ENCODE measurements around the gene JKAMP. TPM values are rescaled to one million over a fixed set of nuclear protein-coding genes. Genes with fewer than 3 reads are reported as not detected.
A peak's percentile ranks its signal among the peaks of the same experiment; 100 is the strongest.

Gene JKAMP
- total RNA-seq, 1 experiment from 2014 or later: 49.4 TPM

DNA sequence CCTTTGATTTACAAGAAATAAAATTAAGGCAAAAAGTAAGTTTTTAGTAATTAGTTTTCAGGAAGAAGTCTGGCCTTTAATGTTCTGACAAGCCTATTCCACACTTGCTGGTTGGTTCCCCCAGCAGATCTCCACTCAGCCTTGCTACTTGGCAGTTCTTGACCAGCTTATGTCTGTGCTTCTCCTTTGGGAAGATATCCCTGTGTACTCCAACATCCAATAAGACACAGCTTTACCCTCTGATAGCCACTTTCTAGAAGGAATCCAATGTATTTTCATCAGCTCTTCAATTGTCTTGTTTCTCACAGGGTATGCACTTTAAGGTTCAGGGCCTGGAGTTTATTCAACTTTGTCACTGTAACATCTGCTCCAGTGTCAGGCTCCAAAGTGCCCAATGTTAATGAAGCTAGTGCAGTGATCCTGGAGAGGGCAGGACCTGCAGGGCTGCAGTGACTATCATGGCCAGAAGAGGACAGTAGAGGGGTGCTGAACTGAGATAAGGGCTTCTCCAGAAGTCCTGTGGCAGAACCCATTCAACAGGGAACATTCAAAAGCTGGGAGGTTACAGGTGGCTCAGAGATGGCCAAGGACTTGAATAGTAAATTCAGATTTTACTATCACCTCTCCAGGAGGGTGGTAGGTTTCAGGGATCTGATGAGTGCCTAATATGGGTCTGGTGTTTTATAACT, 22.9 kb downstream of the JKAMP start:
- peak; percentile 62 for DNase-seq

DNA sequence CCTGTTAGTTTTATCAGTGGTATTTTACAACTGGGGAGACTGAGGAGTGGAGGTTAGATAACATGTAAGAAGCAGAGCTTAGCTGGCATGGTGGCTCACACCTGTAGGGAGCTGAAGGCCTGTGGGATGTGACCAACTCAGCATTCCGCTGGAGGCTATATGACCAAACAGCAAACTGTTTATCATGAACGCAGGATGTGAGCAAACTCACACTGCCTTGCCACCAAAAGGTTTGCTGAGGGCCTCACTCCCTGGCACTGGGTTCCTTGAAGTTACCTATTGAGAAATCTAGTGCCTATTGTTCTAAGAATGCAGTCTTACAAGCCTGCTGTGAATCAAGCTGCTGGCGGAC, 23.4 kb downstream of the JKAMP start:
- H3K36me3 Mint-ChIP-seq (ENCODE audit: insufficient read depth, unreplicated experiment): no peaks in the 10 kb centered on the region
- CTCF ChIA-PET: interaction anchor here (0.6 to 1.7 kb wide), 5 partner anchors 62 to 1070 kb away, joined by 4 to 12 read pairs (median 8); partner anchors contain the start of gene CCDC175
- no TSS peak for BruUV-seq (replicated peaks)
- no peak for DNase-seq
- H3K4me1 Mint-ChIP-seq (ENCODE audit: low read depth, unreplicated experiment): no peaks in the 10 kb centered on the region
- no peaks in the 10 kb centered on the region for H3K27me3 Mint-ChIP-seq (ENCODE audit: unreplicated experiment)
- TF ChIP-seq, protein P1, sequence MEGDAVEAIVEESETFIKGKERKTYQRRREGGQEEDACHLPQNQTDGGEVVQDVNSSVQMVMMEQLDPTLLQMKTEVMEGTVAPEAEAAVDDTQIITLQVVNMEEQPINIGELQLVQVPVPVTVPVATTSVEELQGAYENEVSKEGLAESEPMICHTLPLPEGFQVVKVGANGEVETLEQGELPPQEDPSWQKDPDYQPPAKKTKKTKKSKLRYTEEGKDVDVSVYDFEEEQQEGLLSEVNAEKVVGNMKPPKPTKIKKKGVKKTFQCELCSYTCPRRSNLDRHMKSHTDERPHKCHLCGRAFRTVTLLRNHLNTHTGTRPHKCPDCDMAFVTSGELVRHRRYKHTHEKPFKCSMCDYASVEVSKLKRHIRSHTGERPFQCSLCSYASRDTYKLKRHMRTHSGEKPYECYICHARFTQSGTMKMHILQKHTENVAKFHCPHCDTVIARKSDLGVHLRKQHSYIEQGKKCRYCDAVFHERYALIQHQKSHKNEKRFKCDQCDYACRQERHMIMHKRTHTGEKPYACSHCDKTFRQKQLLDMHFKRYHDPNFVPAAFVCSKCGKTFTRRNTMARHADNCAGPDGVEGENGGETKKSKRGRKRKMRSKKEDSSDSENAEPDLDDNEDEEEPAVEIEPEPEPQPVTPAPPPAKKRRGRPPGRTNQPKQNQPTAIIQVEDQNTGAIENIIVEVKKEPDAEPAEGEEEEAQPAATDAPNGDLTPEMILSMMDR (IDR thresholded peaks at IDR 0.05; ENCODE audit: unreplicated experiment): no peak
- H3K9me3 Mint-ChIP-seq (ENCODE audit: low read depth, unreplicated experiment): no peaks in the 10 kb centered on the region
- intact Hi-C loops (cut with micrococcal nuclease; ENCODE audit: unreplicated experiment): loop anchor here (2.0 to 10.0 kb wide), 4 partner anchors 69 to 677 kb away; partner anchors contain the start of gene CCDC175
- no peak overlapping the region for H3K4me3 Mint-ChIP-seq (ENCODE audit: low read depth, unreplicated experiment)
- H3K27ac Mint-ChIP-seq (ENCODE audit: unreplicated experiment): no peak overlapping the region

More for the DNA sequence above, 22.9 kb downstream of the JKAMP start:
- Mint-ChIP-seq H3K27ac (ENCODE audit: unreplicated experiment) (no peak overlapping the region), H3K36me3 (ENCODE audit: insufficient read depth, unreplicated experiment) (no peaks in the 10 kb centered on the region), H3K27me3 (ENCODE audit: unreplicated experiment) (no peaks in the 10 kb centered on the region), H3K9me3 (ENCODE audit: low read depth, unreplicated experiment) (no peaks in the 10 kb centered on the region), H3K4me1 (ENCODE audit: low read depth, unreplicated experiment) (no peaks in the 10 kb centered on the region), H3K4me3 (ENCODE audit: low read depth, unreplicated experiment) (no peak overlapping the region)
- TF ChIP-seq, protein P1 (IDR thresholded peaks at IDR 0.05; ENCODE audit: unreplicated experiment): peak; percentile 43
- CTCF ChIA-PET: interaction anchor here (0.6 to 1.7 kb wide), 5 partner anchors 63 to 1069 kb away, joined by 4 to 12 read pairs (median 8); partner anchors contain the start of gene CCDC175
- no TSS peak for BruUV-seq (replicated peaks)
- intact Hi-C loops (cut with micrococcal nuclease; ENCODE audit: unreplicated experiment): loop anchor here (2.0 to 10.0 kb wide), 4 partner anchors 70 to 678 kb away; partner anchors contain the start of gene CCDC175

DNA sequence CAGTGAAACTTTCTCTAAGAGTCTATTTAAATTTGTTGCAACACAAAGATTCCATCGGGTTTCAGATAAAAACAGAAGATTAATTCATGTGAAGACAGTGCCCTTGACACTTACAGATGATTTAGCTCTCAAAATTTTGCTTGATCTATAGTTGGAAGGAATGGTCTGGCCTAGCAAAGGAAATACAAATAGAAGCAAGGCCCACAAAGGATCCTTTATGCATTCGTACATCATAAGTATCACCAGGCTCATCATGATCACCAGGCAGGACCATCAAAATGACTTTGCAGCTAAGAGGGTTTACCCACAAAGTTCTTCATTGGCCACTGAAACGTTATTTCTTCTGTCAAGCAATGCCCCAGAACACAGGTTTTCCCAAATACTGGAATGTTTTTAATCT, 24.8 kb downstream of the JKAMP start:
- no peaks in the 10 kb centered on the region for H3K4me1 Mint-ChIP-seq (ENCODE audit: low read depth, unreplicated experiment)
- no TSS peak for BruUV-seq (replicated peaks)
- H3K36me3 Mint-ChIP-seq (ENCODE audit: insufficient read depth, unreplicated experiment): no peaks in the 10 kb centered on the region
- no peak for DNase-seq
- intact Hi-C loops (cut with micrococcal nuclease; ENCODE audit: unreplicated experiment): loop anchor here (5.0 to 10.0 kb wide), 3 partner anchors 178 to 676 kb away; no protein-coding TSS in a partner anchor
- TF ChIP-seq, protein P1 (IDR thresholded peaks at IDR 0.05; ENCODE audit: unreplicated experiment): no peak
- no peaks in the 10 kb centered on the region for H3K9me3 Mint-ChIP-seq (ENCODE audit: low read depth, unreplicated experiment)
- CTCF ChIA-PET: interaction anchor here (1.2 kb wide), 1 partner anchor 61 kb away, joined by 3 read pairs; no protein-coding TSS in a partner anchor
- no peak overlapping the region for H3K4me3 Mint-ChIP-seq (ENCODE audit: low read depth, unreplicated experiment)
- H3K27ac Mint-ChIP-seq (ENCODE audit: unreplicated experiment): no peak overlapping the region
- H3K27me3 Mint-ChIP-seq (ENCODE audit: unreplicated experiment): peaks cover 4% of the 10 kb centered on the region

DNA sequence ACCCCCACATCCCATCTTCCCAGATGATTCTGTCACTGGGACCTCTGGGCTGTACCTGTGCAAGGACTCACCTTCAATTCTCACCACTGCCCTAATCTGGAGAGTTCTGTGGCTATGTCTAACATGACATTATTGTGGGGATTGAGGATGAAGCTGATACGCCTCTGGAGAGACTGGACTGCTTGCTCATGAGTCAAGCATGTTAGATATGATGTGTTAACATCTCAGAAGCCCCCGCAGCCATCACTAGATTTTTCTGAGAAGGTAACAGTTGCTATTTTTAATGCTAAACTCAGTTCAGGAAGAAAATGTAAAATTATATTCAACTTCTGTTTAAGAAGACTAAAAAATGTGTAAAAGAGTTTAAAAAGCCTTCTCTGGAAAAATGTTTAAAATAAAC, 25.7 kb downstream of the JKAMP start:
- DNase-seq: no peak
- intact Hi-C loops (cut with micrococcal nuclease; ENCODE audit: unreplicated experiment): no loop called here
- Mint-ChIP-seq H3K36me3 (ENCODE audit: insufficient read depth, unreplicated experiment) (no peaks in the 10 kb centered on the region), H3K4me1 (ENCODE audit: low read depth, unreplicated experiment) (no peaks in the 10 kb centered on the region), H3K9me3 (ENCODE audit: low read depth, unreplicated experiment) (no peaks in the 10 kb centered on the region), H3K27ac (ENCODE audit: unreplicated experiment) (no peak overlapping the region), H3K4me3 (ENCODE audit: low read depth, unreplicated experiment) (no peak overlapping the region), H3K27me3 (ENCODE audit: unreplicated experiment) (peaks cover 13% of the 10 kb centered on the region)
- TF ChIP-seq, protein P1 (IDR thresholded peaks at IDR 0.05; ENCODE audit: unreplicated experiment): no peak
- CTCF ChIA-PET: interaction anchor here (1.3 kb wide), 1 partner anchor 67 kb away, joined by 4 read pairs; no protein-coding TSS in a partner anchor
- BruUV-seq (replicated peaks): no TSS peak
